Smooth muscle cell (in vitro differentiated cells): Measurements from ENCODE around the gene ACSF2. TPM values are rescaled to one million over a fixed set of nuclear protein-coding genes. Genes with fewer than 3 reads are reported as not detected.

Experiments used
- DNase-seq: peaks from one replicate; lab custom pipeline; 2025; ENCODE audit not compliant: unreplicated experiment; lab: John Stamatoyannopoulos, UW
- H2AFZ ChIP-seq: fragments of 200-600 bp; sonication (generic); 2 replicates; pipeline ENCODE4 v1.6.0; 2016; ENCODE audit warnings: antibody characterized with exemption, low read depth, mild to moderate bottlenecking
- H3F3A ChIP-seq: fragments of 200-600 bp; sonication (generic); 2 replicates; pipeline ENCODE4 v1.6.0; 2017; ENCODE audit warnings: antibody characterized with exemption, low read depth
- H3K27ac ChIP-seq: fragments of 200-600 bp; sonication (generic); 2 replicates; pipeline ENCODE4 v1.5.1; 2016; ENCODE audit warnings: low read depth, mild to moderate bottlenecking
- H3K27me3 ChIP-seq: fragments of 200-600 bp; sonication (generic); 2 replicates; pipeline ENCODE4 v1.6.1; 2016; ENCODE audit warnings: low read depth, mild to moderate bottlenecking
- H3K36me3 ChIP-seq: fragments of 200-600 bp; sonication (generic); 2 replicates; pipeline ENCODE4 v1.5.1; 2016; ENCODE audit warnings: low read depth
- H3K4me1 ChIP-seq: fragments of 200-600 bp; sonication (generic); 2 replicates; pipeline ENCODE4 v1.5.1; 2016; ENCODE audit warnings: low read depth
- H3K4me2 ChIP-seq: fragments of 200-600 bp; sonication (generic); 2 replicates; pipeline ENCODE4 v1.6.0; 2016; ENCODE audit warnings: mild to moderate bottlenecking
- H3K4me3 ChIP-seq: fragments of 200-600 bp; sonication (generic); 2 replicates; pipeline ENCODE4 v1.5.1; 2016; ENCODE audit warnings: mild to moderate bottlenecking
- H3K79me2 ChIP-seq: fragments of 200-600 bp; sonication (generic); 2 replicates; pipeline ENCODE4 v1.6.0; 2016; ENCODE audit warnings: low read depth, mild to moderate bottlenecking
- H3K9ac ChIP-seq: fragments of 200-600 bp; sonication (generic); 2 replicates; pipeline ENCODE4 v1.6.0; 2016; ENCODE audit warnings: low read depth
- H3K9me3 ChIP-seq: fragments of 200-600 bp; sonication (generic); replicated peaks from 2 replicates; pipeline ENCODE4 v1.5.1; 2016; ENCODE audit warnings: low read depth
- H4K20me1 ChIP-seq: fragments of 200-600 bp; sonication (generic); 2 replicates; pipeline ENCODE4 v1.6.0; 2016; ENCODE audit warnings: low read depth
- CTCF ChIP-seq: fragments of 200-600 bp; sonication (generic); IDR thresholded peaks from 2 replicates; pipeline ENCODE4 v1.5.1; 2017; ENCODE audit warnings: borderline replicate concordance, mild to moderate bottlenecking, antibody characterized with exemption; ENCODE audit not compliant: insufficient read depth, poor library complexity, severe bottlenecking
- WGBS: methylation state at CpG from one replicate; pipeline ENCODE4 v1.1.7; 2016; ENCODE audit warnings: low lambda C conversion rate; 5-methylcytosine and 5-hydroxymethylcytosine counted together
- polyA plus RNA-seq: library from polyadenylated mRNA; unstranded; fragments of >200 nt; fragmentation: Nextera tagmentation; extraction: Ambion mirVana; gene quantifications from 2 replicates; pipeline ENCODE4 v1.2.1, GENCODE V29; 2016
- total RNA-seq: library from RNA; depleted of rRNA; stranded (reverse); fragments of >200 nt; gene quantifications from 2 replicates; pipeline ENCODE4 v1.2.3, GENCODE V29; 2014

Gene ACSF2
- total and polyA plus RNA-seq, 2 experiments from 2014 or later, result 13.7 to 16.8 TPM

GRCh38 chr17:50479522-50480141 lies 53.6 kb downstream of the ACSF2 start:
- Histone ChIP-seq H3K4me2 (peak overlapping the region; percentile 97), H3K9ac (no peak overlapping the region)
- WGBS, result 18% methylated on average over 19 of the region's 19 CpGs

GRCh38 chr17:50480142-50480764 lies 54.2 kb downstream of the ACSF2 start:
- H3K9me3 ChIP-seq, result no peaks in the 10 kb centered on the region
- peaks cover 15% of the 10 kb centered on the region for H3K27me3 ChIP-seq
- peaks cover 14% of the 10 kb centered on the region for H3K79me2 ChIP-seq
- H2AFZ ChIP-seq, result no peak overlapping the region
- peaks cover 6% of the 10 kb centered on the region for H3F3A ChIP-seq
- H3K4me3 ChIP-seq, result no peak overlapping the region
- peaks cover 12% of the 10 kb centered on the region for H4K20me1 ChIP-seq
- H3K9ac ChIP-seq, result no peak overlapping the region
- no peak overlapping the region for H3K27ac ChIP-seq
- WGBS, result 96% methylated on average over 7 of the region's 7 CpGs
- no peaks in the 10 kb centered on the region for H3K36me3 ChIP-seq
- TF ChIP-seq CTCF, result no peak
- peaks cover 5% of the 10 kb centered on the region for H3K4me1 ChIP-seq
- H3K4me2 ChIP-seq, result peak overlapping the region; percentile 97
- DNase-seq, result no peak

More at GRCh38 chr17:50479522-50480141, 53.6 kb downstream of the ACSF2 start:
- Histone ChIP-seq H3F3A (peaks cover 6% of the 10 kb centered on the region), H3K27me3 (peaks cover 19% of the 10 kb centered on the region), H2AFZ (no peak overlapping the region), H3K4me1 (peaks cover 5% of the 10 kb centered on the region), H3K4me3 (peak overlapping the region; percentile 78), H3K9me3 (no peaks in the 10 kb centered on the region), H3K27ac (no peak overlapping the region), H3K79me2 (peaks cover 14% of the 10 kb centered on the region), H4K20me1 (peaks cover 12% of the 10 kb centered on the region), H3K36me3 (no peaks in the 10 kb centered on the region)
- peak; percentile 37 for TF ChIP-seq CTCF
- peak; percentile 36 for DNase-seq

- WGBS, result 95% methylated on average over 2 of the region's 2 CpGs
- H3F3A ChIP-seq, result peaks cover 6% of the 10 kb centered on the region
- H3K79me2 ChIP-seq, result peaks cover 14% of the 10 kb centered on the region
- no peaks in the 10 kb centered on the region for H3K36me3 ChIP-seq
- H2AFZ ChIP-seq, result no peak overlapping the region
- no peak for TF ChIP-seq CTCF
- peaks cover 5% of the 10 kb centered on the region for H3K4me1 ChIP-seq
- H3K4me3 ChIP-seq, result no peak overlapping the region
- peaks cover 8% of the 10 kb centered on the region for H3K27me3 ChIP-seq
- DNase-seq, result no peak
- H3K4me2 ChIP-seq, result no peak overlapping the region
- no peaks in the 10 kb centered on the region for H3K9me3 ChIP-seq
- no peak overlapping the region for H3K9ac ChIP-seq
- peaks cover 12% of the 10 kb centered on the region for H4K20me1 ChIP-seq
- H3K27ac ChIP-seq, result no peak overlapping the region
These were observed 55.0 kb downstream of the ACSF2 start for GRCh38 chr17:50480854-50481490.
